ENCODE measurements around the gene OXNAD1. TPM values are rescaled to one million over a fixed set of nuclear protein-coding genes. Genes with fewer than 3 reads are reported as not detected.

Gene OXNAD1
- total RNA-seq, 1 experiment from 2014 or later: 12.1 TPM

- ChIA-PET CTCF (no interaction called here), POLR2A (no interaction called here), RAD21 (ENCODE audit: low non-redundant PET in 1 of 2, low total read pairs in 2 of 2, uncharacterized antibody in 2 of 2, unreplicated experiment in 2 of 2) (no interaction called here)
- Histone ChIP-seq H3K4me3 (replicated peaks in 1 of 2; ENCODE audit: low read depth in 1 of 2, low read length in 2 of 2) (no peak overlapping the region), H3K4me2 (ENCODE audit: low read length) (no peak overlapping the region), H3K9ac (ENCODE audit: low read length) (no peak overlapping the region), H3K9me2 (ENCODE audit: insufficient read depth) (no peaks in the 10 kb centered on the region), H2AFZ (ENCODE audit: low read depth, low read length, poor library complexity, severe bottlenecking) (no peak overlapping the region), H3K27me3 (ENCODE audit: insufficient read depth, low read length) (no peaks in the 10 kb centered on the region), H3K27ac (ENCODE audit: low read depth, low read length) (no peak overlapping the region), H3K36me3 (ENCODE audit: control insufficient read depth in 1 of 2, insufficient read depth in 2 of 2, low read length in 2 of 2) (no peaks in the 10 kb centered on the region), H4K20me1 (ENCODE audit: insufficient read depth) (no peaks in the 10 kb centered on the region), H3K4me1 (ENCODE audit: control insufficient read depth in 1 of 2, insufficient read depth in 2 of 2, low read length in 2 of 2) (no peaks in the 10 kb centered on the region), H3K9me3 (ENCODE audit: control insufficient read depth in 1 of 2, insufficient read depth in 1 of 2, low read depth in 1 of 2, low read length in 2 of 2) (no peaks in the 10 kb centered on the region), H3K79me2 (ENCODE audit: insufficient read depth, low read length) (no peaks in the 10 kb centered on the region)
- no peak for TF ChIP-seq FOSL1 (IDR thresholded peaks at IDR 0.05; ENCODE audit: low read depth)
- TF ChIP-seq TCF7L2 (IDR thresholded peaks at IDR 0.05; ENCODE audit: borderline replicate concordance, extremely low read depth, insufficient read depth, insufficient read length): no peak
- TF ChIP-seq SIN3A (IDR thresholded peaks at IDR 0.05; ENCODE audit: low read depth): no peak
- no peak for TF ChIP-seq YY1 (IDR thresholded peaks at IDR 0.05; ENCODE audit: extremely low read depth, insufficient replicate concordance, low read depth, low read length)
- no peak for TF ChIP-seq EZH2phosphoT487 (IDR thresholded peaks at IDR 0.05; ENCODE audit: borderline replicate concordance)
- TF ChIP-seq EGR1 (IDR thresholded peaks at IDR 0.05; ENCODE audit: low read depth): no peak
- no peak for TF ChIP-seq JUND (IDR thresholded peaks at IDR 0.05)
- TF ChIP-seq SRF (IDR thresholded peaks at IDR 0.05; ENCODE audit: low read depth): no peak
- no peak for TF ChIP-seq CEBPB (IDR thresholded peaks at IDR 0.05; ENCODE audit: low read depth)
- no peak for TF ChIP-seq SP1 (IDR thresholded peaks at IDR 0.05; ENCODE audit: low read depth)
- TF ChIP-seq ELF1 (IDR thresholded peaks at IDR 0.05; ENCODE audit: borderline replicate concordance, low read depth): no peak
- no peak for TF ChIP-seq POLR2AphosphoS5 (IDR thresholded peaks at IDR 0.05; ENCODE audit: low read depth, low read length)
- no peak for TF ChIP-seq ZNF274 (IDR thresholded peaks at IDR 0.05; ENCODE audit: low read depth, low read length)
- TF ChIP-seq ATF3 (IDR thresholded peaks at IDR 0.05): no peak
- TF ChIP-seq CBX3 (IDR thresholded peaks at IDR 0.05; ENCODE audit: low read depth): no peak
- ATAC-seq: no peak
- intact Hi-C loops (cut with micrococcal nuclease): no loop called here
- no TSS peak for BruUV-seq (replicated peaks)
- DNase-seq (ENCODE audit: low read depth, low spot score): no peak
Observed at GRCh38 chr3:16346413-16347081, 81.5 kb downstream of the OXNAD1 start.

Measured in HCT116 (cell line).